Erythroblast (primary cell): ENCODE results near the gene MUC5B.
"Not testable (repeated sequence)": the region's sequence is repeated elsewhere in the genome, so short reads cannot be mapped to it uniquely, and the experiment has no call there.

Experiments used
- DNase-seq, 2 experiments: peaks; one replicate each; lab custom pipeline; 2025; lab: John Stamatoyannopoulos, UW
- GATA1 ChIP-seq: IDR thresholded peaks from 2 replicates; pipeline ENCODE4 v1.6.1; 2011; ENCODE audit warnings: low read depth, mild to moderate bottlenecking, control low read depth, low read length, moderate library complexity
- POLR2A ChIP-seq: IDR thresholded peaks from 2 replicates; pipeline ENCODE4 v1.6.1; 2011; ENCODE audit warnings: mild to moderate bottlenecking, low read length

Gene MUC5B

DNA sequence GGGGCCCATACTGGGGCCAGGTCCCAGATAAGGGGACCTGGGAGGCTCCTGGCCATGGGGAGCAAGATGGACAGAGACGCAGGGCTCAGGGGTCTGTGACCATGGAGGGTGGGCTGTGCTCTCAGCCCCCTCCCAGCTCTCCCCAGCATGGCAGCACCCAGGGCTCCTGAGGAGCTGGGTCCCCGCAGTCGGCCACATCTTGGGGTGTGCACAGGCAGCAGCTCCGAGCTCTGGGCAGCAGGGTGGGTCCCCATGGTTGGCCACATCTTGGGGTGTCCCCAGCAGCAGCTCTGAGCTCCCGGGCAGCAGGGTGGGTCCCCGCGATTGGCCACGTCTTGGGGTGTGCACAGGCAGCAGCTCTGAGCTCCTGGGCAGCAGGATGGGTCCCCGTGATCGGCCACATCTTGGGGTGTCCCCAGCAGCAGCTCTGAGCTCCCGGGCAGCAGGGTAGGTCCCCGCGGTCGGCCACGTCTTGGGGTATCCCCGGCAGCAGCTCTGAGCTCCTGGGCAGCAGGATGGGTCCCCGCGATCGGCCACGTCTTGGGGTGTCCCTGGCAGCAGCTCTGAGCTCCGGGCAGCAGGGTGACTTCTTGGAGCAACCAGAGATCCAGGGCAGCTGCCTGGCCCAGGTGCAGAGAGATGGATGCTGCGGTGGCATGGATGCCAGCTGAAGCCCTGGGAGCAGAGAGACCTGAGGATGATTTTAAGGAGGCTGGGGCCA, 18.3 kb upstream of the MUC5B start:
- TF ChIP-seq GATA1 (no peak), POLR2A (no peak)
- DNase-seq = no peak

DNA sequence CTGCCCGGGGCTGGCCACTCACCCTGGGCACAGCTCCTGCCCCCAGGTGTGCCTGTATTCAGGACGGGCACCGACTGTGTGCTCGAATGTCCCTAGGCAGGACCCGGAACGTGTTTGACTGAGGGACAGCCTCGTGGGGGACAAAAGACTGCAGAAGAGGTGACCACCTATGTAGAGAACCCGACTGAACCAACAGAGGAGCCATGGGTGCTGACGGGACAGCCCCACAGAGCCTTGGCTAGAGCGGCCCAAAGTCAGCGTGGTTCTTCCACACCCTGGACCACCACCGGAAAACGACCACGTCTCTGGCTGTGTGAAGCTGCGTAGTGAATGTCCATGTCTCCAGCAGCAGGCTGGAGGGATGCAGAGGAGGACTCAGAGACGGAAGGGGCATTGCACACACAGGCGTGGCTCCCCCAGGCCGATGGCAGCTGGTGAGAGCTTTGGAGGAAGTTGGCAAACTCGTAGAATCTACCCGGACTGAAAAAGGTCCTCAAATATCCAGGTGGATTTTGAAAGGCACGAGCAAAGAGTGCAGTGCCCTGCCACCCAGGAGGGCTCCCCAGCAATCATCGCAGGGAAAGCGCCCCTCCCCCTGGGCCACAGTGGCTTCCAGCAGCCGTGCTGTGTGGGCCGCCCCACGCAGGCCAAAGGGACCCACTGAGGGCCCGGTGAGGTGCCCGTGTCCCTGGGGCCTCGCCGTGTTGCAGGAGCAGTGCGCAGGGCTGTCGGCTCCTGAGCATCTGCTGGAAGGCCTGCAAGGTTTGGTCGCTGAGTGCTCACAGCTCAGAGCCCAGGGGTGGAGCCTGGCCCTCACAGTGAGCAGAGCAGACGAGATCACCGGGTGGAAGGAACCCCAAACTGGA, 17.5 kb upstream of the MUC5B start:
- no peak for TF ChIP-seq POLR2A
- no peak for TF ChIP-seq GATA1
- no peak for DNase-seq

DNA sequence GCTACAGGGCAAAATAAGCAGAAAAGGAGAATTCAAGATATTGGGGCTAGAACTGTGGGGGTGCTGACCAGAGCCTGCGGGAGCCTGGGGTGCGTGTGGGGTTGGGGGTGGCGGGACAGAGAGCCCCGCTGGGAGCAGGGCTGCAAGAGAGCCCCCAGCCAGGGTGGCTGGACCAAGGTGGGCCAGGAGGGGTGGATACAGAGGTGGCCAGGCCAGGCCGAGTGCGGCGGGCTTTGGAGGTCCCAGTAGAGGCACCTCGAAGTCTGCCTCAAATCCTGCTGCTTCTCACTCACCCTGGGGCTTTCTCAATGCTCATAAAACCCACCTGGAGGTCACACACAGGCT, 16.9 kb upstream of the MUC5B start:
- TF ChIP-seq POLR2A = no peak
- no peak for TF ChIP-seq GATA1
- DNase-seq = no peak

DNA sequence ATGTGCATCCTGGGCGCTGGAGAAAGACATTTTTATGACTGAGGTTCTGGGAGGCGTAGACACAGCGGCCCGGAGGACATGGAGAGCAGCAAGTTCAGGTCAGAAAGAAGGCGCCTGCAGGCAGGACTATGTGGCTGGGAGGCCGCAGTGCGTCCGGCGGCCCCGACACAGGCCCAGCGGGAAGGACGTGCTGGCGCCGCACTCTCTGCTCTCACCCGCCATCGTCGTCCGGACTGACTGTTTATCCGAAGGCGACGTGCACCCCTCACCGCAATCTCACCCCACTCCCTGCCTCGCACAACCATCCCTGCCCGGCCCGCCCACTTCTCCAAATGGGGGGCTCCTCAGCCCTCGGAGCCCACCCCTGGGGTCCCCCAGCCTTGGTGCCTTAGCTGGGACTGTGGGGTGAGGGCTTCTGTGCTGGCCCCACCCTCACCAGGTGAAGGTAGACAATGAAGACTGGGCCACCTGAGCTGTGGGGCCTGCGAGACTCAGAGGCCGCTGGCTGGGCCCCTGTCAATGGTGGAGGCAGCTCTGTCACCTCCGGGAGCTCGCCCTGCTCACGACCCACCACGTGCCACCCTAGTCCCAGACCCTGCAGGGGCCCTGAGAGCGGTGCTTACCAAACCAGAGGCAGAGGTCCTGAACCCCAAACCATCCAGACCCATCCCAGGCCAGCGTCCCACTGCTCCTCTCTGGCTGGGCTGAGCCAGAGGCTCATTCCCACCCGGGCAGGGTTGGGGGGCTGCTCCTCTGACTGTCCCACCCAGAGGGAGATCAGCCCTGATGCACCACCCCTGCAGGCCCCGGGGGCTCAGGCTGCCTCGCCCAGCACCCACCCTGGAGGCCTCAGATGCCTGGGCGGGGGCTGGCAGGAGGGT, 16.2 kb upstream of the MUC5B start:
- DNase-seq = no peak
- no peak for TF ChIP-seq GATA1
- no peak for TF ChIP-seq POLR2A

DNA sequence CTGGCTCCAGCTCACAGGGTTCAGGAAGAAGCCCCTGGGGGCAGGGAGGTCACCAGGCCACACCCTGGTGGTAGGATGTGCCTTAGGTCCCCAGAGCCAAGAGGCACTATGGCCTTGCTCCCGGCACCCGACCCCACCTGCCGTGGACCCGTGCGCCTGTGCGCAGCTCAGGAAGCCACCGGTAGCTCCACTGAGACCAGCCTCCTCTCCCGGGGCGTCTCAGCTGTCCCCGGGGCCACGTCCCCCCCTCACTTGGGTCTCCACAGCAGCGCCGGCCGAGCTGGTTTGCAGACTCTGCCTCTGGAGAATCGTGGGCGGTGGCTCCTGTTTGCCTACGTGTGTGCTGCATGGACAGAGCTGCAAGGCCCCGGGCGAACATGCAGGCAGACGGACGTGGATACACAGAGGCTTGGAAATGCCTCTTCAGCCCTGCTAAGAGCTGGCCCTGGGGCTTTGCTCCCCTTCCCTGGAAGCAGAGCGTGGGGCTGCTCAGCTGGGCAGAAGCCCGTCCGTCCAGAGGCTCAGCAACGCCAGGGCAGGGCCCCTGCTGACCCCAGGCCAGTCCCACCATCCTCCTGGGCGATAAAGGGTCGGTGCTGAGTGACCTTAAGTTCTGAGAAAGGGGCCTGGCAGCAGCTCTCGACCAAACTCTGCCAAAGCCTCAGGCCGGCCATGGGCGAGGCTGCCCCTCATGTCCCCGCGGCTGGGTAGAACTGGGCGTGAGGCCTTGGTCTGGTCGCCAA, 15.3 kb upstream of the MUC5B start:
- DNase-seq = no peak
- no peak for TF ChIP-seq POLR2A
- TF ChIP-seq GATA1 = no peak

DNA sequence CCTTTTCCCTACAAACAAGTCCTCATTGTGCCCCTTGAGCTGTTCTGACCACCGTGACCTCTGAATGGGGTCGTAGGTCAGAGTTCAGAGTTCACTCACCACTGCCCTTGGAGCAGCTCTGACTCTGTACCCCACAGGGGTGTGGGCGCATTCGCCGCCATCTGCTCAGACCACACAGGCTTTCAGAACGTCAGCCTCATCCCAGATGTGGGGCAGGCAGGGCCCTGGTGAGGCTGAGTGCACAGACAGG, 14.8 kb upstream of the MUC5B start:
- TF ChIP-seq POLR2A (no peak), GATA1 (no peak)
- no peak for DNase-seq

DNA sequence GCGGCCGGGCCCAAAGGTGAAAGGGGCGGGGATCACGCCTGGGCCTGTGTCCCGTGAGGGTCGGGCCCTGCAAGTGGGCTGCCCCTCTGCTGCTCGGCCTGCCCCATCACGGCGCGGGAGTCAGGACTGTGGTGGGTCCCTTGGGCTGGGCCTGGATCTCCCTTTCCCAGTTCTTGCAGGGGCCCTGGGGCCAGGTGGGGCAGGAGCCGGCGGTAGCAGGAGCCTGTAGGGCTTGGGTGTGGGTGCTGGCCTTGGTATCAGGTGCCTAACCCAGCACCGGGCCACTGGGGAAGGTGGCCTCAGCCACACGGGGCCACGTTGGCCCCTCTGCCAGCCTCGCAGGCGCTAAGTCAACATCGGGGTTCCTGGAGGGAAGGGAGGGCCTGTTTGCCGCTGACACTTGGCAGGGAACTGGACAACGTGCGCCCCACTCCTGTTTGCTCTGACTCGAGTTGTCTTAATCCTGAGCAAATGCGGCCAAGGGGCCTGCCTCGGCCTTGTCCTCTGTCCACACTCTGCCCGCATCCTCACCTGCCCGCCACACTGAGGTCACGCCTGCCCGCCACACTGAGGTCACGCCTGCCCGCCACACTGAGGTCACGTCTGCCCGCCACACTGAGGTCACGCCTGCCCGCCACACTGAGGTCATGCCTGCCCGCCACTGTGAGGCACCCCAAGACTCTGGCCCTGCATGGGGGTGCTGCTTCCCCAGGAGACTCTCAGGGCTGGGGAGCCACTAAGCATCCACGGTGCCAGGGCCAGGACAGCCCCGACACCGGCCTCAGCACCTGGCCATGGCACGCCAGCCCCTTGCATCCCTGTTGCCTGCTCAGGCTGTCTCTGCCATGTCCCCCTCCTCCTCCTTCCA, 14.2 kb upstream of the MUC5B start:
- TF ChIP-seq POLR2A (no peak), GATA1 (no peak)
- no peak for DNase-seq

DNA sequence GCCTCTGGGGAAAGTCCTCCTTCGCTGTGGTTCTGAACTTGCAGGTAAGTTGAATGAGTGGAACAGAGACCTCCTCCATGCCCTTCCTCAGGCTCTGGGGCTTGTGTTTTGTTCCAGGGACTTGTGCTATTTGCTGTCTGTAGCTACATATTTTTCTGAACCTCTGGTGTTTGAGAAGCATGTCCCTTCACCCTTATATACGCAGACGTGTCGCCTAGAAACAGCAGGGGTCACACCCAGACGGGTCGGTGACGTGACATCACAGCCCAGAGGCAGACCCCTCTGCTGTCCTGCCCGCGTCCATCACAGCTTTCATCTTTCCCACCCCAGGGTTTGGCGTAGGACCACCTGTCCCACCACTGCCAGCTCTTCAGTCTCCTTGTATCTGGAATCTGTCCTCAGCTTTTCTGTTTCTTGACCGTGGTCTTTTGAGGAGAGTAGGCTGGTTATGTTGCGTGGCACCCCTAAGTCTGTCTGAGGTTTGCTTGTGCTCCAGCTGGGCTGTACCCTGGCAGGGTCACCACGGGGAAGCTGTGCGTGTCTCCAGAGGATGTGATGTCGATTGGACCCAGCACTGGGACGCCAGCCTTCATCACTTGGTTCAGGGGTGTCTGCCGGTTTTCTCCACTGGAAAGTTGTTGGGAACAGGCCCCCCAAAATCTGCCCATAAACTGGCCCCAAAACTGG, 13.4 kb upstream of the MUC5B start:
- no peak for TF ChIP-seq GATA1
- no peak for TF ChIP-seq POLR2A
- no peak for DNase-seq

DNA sequence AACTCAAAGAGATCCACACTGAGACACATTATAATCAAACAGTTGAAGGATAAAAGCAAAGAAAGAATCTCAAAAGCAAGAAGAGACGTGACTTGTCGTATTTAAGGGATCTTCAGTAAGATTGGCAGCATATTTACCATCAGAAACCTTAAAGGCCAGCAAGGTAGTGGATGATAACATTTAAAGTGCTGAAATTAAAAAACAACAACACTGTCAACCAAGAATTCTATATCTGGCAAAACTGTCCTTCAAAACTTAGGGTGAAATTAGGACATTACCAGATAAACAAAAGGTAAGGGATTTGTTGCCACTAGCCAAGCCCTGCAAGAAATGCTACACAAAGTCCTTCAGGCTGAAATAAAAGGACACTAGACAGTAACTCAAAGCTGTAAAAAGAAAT, 11.0 kb upstream of the MUC5B start:
- no peak for TF ChIP-seq GATA1
- DNase-seq = no peak

DNA sequence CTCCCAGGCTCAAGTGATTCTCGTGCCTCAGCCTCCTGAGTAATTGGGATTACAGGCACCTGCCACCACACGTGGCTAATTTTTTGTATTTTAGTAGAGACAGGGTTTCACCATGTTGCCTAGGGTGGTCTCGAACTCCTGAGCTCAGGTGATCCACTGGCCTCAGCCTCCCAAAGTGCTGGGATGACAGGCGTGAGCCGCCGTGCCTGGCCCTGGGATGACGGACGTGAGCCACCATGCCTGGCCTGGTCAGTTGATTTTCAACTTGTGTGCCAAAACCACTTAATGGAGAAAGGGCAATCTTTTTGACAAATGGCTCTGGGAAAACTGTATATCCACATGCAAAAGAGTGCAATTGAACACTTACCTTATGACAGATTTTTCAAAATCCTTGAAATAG, 7.0 kb upstream of the MUC5B start:
- not testable (repeated sequence) for DNase-seq

DNA sequence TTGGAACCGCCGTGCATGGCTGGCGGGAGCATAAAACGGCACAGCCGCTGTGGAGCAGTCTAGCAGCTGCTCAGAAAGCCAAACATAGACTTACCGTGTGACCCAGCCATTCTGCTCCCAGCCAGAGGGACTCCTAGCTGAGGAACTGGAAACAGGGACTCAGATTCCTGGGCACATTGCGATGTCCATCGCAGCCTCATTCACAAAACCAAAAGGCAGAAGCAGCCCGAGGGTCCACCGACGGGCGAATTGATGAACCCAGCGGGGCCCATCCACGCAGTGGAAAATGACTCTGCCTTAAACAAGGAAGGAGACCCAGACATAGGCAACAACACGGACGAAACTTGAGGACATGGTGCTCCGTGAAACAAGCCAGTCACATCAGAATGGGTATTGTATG, 5.7 kb upstream of the MUC5B start:
- DNase-seq = no peak
- TF ChIP-seq GATA1 (no peak), POLR2A (no peak)

DNA sequence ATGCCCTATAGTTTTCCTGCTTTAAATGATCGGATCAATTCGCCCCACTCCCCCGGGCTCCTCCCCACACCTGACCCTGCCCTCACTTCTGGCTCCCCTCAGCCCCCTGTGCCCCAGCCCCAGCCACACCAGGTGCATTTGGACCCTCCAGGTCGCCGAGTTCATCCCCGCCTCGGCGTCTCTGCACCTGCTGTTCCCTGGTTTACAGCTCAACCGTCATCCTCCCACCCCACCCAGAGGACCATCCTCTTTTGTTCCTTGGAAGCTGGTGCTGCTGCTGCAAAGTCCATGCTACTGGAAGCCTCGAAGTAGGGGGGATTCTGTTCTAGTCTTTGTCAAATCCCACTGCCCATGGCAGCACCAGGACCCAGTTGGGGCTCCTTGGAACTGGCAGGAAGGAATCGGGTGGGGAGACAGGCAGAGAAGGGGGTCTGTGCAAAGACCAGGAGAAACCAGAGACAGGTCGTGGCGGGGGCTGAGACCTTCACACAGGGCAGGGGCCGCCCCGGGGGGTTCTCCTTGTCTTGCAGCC, 4.5 kb upstream of the MUC5B start:
- no peak for DNase-seq
- TF ChIP-seq GATA1 (no peak), POLR2A (no peak)
